OCI-M1 (cell line): Measurements from ENCODE around the gene PRAC1.

Source experiments
- DNase-seq: peaks from one replicate; lab custom pipeline; 2025; lab: John Stamatoyannopoulos, UW

The PRAC1 gene

DNA sequence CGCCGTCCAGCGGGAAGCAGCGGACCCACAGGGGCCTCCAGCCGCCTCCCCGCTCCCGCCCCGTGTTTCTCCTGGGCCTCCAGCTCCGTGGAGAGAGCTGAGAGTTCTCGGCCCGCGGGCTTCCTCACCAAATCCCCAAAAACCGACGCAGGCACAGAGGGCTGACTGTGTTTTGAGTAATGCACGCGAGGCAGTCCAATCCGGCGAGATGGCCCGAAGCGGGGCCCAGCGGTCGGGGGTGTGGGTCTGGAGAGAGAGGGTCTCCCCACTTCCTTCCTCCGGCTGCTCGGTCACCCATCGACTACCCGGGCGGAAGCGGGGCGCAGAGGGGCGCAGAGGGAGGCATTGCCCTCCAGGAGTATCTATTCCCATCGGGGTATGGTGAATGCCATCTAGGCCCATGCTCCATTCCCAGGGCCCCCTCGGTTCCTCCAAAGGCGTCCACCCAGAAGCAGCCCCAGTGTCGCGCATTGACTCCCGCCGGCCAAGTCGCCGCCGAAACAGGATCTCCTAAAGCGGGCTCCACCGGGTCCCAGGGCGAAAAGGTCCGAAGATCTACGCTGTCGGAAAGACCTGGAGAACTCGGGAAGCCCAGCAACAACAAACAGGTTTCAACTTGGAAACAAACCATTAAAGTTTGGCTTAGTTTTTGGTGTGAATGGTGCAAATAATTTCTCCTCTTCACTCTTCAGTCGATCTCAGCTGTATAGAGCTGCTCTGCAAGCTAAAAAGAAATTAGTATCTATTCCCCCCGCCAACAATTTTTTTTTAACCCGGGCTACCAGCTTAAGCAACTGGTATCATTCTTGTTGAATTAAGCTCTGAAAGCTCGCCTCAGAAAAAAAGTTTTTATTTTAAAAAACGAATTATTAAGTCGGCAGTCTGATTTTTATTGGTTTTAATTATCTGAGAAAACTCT lies 25.4 kb upstream of the PRAC1 start:
- no peak for DNase-seq

- DNase-seq: no peak
These were observed 24.7 kb upstream of the PRAC1 start for GRCh38 chr17:48746916-48747444.

GRCh38 chr17:48745381-48746275 lies 23.3 kb upstream of the PRAC1 start:
- no peak for DNase-seq

DNA sequence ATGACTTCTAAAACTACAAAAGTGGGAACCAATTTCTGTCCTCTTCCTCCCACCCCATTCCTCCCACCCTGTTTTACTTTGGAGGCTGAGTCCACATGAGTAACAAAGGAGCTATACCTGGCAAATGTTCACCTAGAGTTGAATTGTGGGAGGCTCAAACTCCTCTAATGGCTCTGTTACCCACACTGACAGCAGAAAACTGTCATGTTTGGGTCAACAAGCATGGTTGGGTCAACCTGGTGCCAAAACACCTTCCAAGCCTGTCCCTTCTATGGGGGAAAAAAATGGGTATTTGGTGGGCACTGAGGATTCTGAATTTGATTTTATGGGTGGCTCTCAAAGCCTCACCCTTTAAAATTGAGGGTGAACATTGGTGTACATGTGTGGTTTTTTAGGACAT lies 18.2 kb upstream of the PRAC1 start:
- DNase-seq: no peak

DNA sequence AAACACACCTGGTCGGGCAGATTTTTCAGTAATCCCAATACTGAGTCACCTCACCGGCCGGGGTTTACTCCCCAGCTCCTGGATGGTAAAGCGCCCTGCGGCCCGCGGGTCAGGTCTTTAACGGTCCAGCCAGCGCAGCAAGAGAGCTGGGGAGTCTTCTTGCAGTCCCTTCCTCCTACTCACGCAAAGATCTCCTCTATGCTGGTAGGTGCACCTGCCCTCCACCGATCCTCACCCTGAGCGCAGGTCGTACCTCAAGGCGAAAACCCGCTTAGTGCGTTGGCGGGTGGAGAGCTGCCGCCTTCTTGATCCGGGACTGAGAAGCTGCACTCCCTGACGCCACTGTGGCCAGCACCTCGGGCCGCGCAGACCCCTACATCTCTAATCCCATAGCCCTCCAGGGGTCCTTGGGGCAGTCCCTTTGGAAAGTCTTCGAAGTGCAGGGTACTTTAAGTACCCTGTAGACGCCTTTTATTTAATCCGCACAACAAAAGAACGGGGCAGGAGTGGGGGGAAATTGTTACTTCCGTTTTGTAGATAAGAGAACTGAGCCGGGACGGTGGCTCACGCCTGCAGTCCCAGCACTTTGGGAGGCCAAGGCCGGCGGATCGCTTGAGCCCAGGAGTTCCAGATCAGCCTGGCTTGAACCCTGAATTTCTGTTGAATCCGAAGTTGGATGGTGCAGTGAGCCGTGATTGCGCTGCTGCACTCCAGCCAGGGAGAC lies 16.6 kb upstream of the PRAC1 start:
- no peak for DNase-seq

- no peak for DNase-seq
These were observed 16.1 kb upstream of the PRAC1 start for GRCh38 chr17:48738424-48738802.

GRCh38 chr17:48737330-48738043 lies 15.2 kb upstream of the PRAC1 start:
- DNase-seq: no peak

- DNase-seq: no peak
These were observed 12.7 kb upstream of the PRAC1 start for GRCh38 chr17:48735062-48735351.

DNA sequence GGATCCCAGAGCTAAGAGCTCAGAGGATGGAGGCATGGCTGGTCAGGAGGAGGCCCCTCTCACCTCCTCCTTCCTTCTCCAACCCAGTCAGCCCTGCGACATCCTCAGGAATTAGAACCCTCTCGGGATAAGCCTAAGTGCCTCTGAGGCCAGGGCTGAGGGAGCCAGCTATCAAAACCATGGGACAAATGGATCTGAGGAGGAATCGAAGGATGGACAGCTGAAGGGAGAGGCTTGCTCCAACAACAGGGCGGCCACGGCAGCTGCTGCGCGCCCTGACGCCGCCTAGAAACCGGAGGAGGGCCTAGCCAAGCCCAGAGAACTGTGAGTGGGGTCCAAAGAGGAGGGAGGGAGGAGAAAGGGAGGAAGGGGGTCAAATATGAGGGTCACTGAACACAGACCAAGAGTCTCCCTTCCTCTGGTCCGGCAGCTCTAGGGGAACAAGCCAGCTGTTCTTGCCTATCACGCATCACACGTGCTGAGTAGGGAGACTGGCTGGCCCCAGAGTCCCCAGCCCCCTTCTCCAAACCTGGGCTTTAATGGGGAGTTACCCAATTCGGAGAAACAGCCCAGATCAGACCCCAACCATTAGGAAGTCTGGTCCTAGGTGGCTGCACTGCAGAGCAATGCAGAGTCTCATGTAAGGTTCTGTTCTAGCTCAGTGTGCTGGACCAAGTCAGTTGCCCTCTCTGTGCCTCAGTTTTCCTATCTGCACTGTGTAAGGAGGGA lies 12.2 kb upstream of the PRAC1 start:
- DNase-seq: no peak

GRCh38 chr17:48733632-48734328 lies 11.5 kb upstream of the PRAC1 start:
- DNase-seq: no peak

DNA sequence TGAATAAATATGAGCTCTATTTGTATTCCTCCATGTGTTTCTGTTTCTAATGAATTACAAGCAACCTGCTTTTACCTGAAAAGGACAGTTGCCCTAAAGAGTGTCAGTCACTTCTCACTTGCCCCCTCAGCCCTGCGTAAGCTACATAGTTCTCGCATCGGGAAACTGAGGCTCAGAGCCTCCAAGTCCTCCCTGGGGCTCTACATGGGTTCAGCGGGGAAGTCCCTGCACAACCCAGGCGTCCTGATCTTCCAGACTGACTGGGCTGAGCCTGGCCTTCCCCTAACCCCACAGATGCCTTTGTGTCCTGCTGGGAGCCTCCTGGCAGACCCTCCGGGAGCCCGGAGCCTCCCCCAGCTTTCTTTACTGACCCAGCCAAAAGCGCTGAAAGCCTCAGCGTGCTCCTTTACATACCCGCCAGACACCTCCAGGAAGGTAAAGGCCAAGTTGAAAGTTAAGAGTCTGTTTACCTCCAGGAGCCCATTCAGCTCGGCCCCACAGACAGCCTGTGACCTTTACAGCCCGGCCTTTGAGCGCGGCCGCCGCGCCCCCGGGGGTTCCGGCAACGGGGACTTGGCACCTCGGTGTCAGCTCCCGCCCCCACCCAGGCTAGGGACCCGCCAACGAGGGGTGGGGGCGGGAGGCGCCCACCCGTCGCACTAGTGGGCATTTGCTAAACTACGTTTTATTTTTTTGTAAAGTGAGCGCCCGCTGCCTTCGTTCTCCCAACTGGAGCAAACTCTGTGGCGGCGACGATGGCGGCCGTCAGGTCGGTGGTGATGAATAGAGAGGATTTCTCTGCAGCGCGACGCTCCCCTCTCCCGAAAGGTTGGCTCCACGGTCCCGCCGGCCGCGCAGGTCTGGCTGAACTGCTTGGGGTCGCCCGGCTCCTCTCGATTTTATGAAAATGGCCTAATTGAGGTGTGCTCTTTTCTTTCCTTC lies 10.6 kb upstream of the PRAC1 start:
- DNase-seq: no peak

DNA sequence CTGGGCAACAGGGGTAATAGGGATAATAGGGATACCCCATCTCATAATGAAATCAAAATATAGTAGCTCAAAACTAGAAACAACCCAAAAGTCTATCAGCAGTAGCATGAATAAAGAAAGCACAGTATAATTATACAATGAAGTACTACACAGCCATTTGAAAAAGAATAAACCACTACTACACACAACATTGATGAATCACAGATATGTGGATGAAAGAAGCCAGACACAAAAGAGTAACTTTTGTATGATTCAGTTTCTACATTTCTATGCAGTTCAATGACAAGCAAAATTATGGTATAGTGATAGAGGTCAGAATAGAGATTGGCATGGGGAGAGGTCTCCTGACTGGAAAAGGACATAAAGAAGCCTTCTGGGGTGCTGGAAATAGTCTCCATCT lies 9.0 kb upstream of the PRAC1 start:
- no peak for DNase-seq

- DNase-seq: no peak
These were observed 7.9 kb upstream of the PRAC1 start for GRCh38 chr17:48730240-48730550.

DNA sequence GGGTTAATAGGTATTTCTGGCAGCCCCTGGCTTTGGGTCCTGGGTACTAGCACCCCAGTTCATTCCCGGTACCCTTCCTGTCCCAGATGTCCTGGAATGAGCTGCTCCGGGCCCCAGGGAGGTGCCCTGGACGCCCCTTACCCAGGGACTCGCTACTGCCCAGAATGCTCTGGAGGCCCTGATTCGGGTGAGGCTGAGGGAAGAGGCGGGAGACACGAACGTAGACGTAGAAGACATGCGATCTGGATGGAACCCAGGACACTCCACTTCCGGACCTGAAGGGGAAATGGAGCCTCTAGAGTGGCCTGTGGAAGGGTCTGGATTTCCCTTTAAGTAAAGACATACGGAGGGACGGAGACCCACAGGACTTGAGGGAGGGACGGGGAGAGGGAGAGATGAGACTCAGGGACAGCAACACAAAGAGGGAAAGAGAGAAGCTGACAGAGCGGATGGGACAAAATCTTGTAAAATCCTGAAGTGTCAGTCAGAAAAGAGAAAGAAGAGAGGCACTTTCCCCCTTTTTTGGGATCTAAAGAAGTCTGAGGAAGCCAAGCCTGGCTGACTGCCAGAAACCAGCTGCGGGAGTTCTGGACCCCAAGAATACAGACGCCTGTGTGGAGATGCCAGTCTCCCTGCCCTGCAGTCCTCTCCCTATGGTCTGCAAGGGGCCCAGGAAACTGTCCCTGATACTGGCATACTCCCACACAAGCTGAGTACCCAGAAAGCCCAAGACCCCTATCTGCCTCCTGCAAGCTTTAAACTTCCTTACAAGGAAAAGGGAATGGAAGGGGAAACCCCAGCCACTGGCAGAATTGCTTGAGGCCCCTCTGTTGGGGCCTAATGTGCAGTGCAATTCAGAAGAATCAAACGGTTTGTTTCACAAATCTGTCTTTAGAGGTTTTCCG lies 7.3 kb upstream of the PRAC1 start:
- DNase-seq: no peak

DNA sequence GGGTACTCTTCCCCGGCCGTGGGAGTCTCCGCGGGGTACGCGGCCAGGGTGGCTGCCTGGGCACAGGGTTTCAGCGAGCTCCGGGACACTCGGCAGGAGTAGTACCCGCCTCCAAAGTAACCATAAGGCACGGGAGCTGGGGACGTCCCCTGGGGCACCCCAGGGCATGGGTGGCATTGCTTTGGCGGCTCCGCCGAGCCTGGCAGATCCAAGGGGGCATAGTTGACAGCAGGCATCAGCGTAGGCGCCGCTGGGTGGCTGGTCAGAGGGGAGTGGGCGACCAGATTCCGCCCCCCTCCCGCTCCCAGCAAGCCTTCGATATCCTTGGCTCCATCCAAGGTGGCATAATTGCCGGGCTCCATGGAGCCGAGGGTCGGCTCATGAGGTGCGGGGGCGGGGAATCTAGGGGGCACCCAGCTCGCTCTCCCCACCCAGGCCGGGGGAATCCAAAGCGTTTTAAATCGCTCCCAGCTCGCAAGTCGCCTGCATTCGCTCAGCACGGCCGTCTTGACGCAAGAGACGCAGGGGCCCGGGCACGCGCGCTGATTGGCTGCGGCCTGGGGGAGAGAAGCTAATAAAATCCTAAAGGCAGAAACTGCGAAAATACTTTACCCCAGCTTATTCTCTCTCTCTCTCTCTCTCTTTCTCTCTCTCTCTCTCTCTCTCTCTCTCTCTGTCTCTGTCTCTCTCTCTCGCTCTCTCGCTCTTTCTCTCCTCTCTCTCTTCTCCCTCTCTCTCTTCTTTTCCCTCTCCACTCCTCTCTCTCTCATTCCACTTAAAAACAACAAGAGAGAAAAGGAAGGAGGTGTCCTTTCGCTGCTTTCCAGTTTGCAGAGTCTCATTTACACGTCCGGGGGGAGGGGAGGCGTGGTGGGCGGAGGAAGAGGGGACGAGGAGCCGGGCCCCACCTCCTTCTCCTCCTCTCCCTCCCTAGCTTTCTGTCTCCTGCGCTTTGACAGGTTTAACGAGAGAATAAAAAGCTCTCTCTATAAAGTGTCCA lies 6.2 kb upstream of the PRAC1 start, which contains the start of gene HOXB13:
TSS of gene HOXB13 (minus strand) at position 519 of the 1,000 bp plus-strand sequence. CDS start at position 362, 157 bp downstream.
- no peak for DNase-seq

DNA sequence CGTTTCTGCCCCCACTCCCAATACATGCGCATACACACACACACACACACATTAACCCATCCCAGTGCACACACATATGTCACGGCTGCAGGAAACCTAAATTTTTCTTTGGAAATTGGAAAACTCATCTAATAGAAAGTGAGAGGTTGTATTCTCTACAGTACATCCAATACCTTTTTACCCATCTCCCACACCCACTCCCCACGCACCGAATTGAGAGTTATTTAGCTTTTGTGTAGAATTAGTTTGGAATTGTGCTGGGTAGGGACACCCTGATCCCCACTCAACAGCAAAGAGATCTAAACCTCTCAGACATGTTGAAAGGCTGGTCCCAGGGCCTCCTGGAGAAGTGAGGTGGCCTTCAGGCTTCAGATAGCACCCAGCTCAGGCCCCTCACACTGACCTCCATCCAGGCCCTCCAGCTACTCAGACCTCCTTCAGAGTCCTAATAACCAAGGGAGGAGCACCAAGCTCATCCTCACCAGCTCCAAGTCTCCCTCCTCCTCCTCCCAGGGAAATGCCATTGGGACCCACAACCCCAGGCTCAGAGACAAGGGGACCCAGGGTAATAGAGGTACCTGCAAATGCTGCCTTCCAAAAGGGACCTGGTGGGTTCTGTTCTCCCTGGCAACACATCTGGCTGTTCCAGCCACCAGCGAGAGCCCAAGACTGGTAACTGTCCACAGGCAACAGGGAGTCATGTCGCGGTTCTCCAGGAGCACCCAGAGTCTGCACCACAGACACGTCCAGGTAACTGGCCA lies 5.3 kb upstream of the PRAC1 start:
- no peak for DNase-seq
